Measurements from ENCODE around the gene RUNX1.

GRCh38 chr21:34991366-34991957, 57.6 kb downstream of the RUNX1 start:
- no peak for TF ChIP-seq CTCF (conservative IDR thresholded peaks at IDR 0.05; ENCODE audit: low read depth, low read length)
- TF ChIP-seq EZH2 (IDR thresholded peaks at IDR 0.05; ENCODE audit: low read length, unreplicated experiment): no peak
